ENCODE measurements around the gene TAS2R43.
"Not testable (repeated sequence)": the region's sequence is repeated elsewhere in the genome, so short reads cannot be mapped to it uniquely, and the experiment has no call there.

The TAS2R43 gene

DNA sequence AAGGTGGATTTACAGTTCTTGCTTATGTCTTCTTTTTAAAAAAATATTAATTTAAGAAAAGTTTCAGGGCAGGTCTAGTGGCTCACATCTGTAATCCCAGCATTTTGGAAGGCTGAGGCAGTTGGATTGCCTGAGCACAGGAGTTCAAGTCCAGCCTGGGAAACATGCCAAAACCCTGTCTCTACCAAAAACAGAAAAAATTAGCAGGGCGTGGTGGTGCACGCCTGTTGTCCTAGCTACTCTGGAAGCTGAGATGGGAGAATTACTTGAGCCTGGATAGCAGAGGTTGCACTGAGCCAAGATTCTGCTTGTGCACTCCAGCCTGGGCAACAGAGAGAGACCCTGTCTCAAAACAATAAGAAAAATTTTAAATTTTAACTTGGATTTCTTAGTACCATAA, 24.6 kb downstream of the TAS2R43 start:
- in situ Hi-C loops (cut with HindIII; ENCODE audit: low sequenced_read_pairs): no loop called here

DNA sequence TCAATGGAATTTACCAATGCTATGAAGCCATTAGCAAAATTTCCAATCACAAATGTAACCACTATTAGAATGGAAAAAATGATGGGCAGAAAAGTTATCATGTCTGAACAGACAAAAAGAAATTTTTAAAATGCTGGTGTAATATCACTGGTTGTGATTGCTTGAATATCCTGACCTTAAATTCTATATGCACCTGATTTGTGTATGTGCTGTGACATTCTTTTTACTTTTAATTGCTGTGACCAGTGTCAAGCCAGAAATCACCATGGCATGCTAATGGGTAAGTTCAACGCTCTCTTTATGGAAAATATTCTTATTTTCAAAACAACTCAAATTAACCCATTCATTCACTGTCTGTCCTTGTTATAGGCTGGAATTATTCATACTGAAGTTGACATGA, 29.9 kb downstream of the TAS2R43 start, which contains the start of gene TAS2R46:
TSS of gene TAS2R46 (minus strand) at position 101 of the 400 bp plus-strand sequence. CDS start at position 101, 0 bp downstream.
- in situ Hi-C loops (cut with HindIII; ENCODE audit: low sequenced_read_pairs): not testable (repeated sequence)

DNA sequence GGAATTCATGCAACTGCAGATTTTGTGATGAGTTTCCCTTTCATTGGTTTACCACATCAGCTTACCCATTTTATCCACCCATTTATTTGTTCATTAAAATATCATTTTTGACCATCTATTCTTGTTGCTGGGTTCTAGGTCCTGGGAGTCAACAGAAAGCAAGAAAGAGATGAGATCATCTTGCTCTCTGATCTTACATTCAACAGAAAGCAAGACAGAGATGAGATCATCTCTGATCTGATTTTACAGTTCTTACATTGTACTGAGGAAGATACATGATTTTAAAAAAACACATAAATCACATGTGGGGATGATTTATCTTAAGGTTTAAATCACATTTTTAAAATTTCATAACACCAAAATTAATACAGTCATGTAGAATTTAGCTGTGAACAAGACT, 32.3 kb downstream of the TAS2R43 start:
- in situ Hi-C loops (cut with HindIII; ENCODE audit: low sequenced_read_pairs): no loop called here

DNA sequence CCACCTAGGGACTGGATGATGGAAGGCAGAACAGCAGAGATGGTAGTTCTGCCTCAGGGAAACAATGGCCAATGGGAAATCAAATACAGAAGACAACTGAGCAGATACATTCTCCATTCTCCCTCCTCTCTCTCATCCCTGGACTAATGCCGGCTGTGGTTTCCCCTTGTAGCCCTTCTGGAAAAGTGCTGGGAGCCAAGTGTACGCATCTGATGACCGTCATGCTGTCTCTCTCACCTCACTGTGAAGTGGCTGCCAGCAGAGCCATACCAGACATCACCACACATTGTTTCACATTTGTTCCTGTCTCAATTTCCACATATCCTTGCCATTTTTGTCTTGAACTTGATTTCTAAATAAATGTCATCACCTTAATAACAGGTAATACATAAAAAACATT, 33.1 kb downstream of the TAS2R43 start:
- in situ Hi-C loops (cut with HindIII; ENCODE audit: low sequenced_read_pairs): no loop called here

DNA sequence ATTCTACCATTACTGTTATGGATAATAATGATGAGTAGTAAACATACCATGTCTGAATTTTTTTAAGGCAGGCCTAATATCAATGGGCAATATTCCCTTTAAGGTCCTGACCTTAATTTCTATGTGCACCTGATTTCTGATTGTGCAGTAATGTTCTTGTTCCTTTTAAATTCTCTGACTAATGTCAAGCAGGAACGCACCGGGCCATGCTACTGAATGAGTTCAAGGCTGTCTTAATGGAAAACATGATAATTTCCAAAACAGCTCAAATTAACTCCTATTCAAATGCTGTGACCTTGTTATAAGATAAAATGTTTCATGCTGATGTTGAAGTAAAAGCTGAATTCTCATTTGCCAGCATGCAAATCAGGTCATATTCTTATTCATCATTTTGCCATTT, 36.8 kb downstream of the TAS2R43 start:
- in situ Hi-C loops (cut with HindIII; ENCODE audit: low sequenced_read_pairs): no loop called here

DNA sequence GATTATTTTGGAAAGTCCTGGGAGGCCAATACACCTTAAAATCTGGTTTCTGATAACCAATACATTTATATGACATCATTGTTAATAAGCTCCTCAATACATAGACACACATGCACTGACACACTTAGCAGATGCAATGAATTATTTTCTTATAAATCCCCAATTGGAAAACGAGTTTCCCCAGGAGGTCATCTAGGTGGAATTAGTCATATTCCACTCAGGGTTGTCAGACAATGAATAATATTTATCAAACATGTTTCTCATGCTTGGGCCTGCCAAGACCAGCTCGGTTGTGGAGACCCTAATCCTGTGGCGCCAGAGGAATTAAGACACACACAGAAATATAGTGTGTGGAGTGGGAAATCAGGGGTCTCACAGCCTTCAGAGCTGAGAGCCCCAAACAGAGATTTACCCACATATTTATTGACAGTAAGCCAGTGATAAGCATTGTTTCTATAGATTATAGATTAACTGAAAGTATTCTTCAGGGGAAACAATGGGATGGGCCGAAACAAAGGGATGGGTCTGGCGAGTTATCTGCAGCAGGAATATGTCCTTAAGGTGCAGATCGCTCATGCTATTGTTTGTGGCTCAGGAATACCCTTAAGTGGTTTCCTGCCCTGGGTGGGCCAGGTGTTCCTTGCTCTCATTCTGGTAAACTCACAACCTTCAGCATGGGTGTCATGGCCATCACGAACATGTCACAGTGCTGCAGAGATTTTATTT, 42.1 kb downstream of the TAS2R43 start:
- in situ Hi-C loops (cut with HindIII; ENCODE audit: low sequenced_read_pairs): not testable (repeated sequence)

DNA sequence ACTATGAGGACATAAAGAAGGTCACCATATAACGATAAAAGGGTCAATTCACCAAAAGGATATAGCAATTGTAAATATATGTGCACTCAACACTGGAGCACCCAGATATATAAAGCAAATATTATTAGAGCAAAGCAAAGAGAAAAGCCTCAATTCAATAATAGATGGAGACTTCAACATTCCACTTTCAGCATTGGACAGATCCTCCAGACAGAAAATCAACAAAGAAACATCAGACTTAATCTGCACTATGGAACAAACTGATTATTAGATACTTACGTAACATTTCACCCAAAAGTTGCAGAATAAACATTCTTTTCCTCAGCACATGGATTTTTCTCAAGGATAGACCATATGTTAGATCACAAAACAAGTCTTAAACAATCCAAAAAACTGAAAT, 50.7 kb downstream of the TAS2R43 start:
- in situ Hi-C loops (cut with HindIII; ENCODE audit: low sequenced_read_pairs): not testable (repeated sequence)

Data from DLD1 (cell line).